ENCODE measurements around the gene PCSK9.
"Not testable (repeated sequence)": the region's sequence is repeated elsewhere in the genome, so short reads cannot be mapped to it uniquely, and the experiment has no call there.

Gene PCSK9

DNA sequence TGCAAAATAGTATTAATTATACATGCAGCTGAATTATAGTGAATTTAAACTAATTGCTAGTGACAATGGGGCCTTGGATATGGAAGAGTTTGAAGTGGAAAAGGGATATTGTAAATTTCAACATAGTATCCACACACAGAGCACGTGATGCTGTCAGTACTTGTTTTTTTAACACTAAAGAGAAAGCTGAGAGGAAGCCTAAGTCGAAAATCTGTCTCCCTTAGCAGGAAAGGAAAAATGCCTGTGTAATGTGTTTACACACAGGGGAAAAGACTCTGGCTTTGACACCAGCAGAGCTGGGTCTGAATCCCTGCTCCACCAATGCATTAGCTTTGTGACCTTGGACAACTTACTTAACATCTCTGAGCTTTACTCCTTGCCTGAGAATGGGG lies 42.6 kb downstream of the PCSK9 start:
- no peak for DNase-seq

DNA sequence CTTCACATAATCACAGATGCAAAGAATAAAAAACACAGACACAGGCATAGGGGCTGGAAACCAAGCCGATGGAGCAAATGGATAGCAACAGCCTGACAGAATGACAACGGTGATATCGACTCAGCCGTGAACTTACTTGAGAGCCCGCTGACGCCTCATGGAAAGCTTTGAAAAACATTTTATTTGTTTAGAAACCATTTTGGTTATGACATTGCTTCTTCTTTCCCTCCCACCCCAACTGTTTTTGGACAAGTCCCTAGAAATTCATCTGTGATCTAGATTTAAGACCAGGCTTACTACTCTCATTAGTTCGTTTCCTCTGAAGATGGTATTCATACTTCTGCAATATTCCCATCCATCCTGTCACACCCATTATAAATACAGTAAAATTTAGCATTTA lies 44.9 kb downstream of the PCSK9 start:
- DNase-seq = no peak

DNA sequence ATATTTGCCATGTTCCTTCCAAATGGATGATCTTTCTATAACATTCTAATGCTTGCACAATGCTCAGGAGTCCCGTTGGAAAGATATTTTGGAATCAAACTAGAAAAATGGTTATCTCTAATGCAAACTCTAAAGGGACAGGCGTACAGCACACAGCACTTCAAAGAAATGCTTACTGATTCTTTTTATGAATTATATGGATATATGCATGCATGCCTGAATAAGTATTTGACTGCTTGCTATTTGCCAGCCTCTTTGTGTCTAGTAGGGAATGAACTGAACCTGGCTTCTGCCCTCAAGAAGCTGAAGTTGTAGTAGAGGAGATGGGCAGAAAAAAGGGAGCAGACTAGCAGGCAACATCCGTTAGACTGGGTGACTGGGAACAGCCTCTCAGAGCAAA lies 48.1 kb downstream of the PCSK9 start:
- no peak for DNase-seq

DNA sequence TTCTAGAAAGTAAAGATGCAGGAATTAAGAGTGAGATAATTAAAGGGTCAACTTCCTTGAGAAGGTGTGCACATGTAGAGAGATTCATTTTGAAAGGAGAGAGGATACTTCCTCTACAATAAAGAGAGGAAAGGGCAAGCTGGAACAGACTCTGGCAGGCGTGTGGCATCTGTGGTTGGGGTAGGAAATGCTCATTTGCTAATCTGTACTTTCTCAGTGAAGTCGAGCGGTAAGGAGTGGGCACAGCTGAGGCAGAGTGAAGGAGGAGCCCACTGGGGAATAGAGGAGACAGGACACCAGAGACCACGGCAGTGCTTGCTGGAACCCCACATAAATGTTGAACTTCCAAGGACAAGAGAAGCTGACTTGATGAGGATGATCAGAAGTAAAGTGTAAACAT lies 49.1 kb downstream of the PCSK9 start:
- DNase-seq = no peak

DNA sequence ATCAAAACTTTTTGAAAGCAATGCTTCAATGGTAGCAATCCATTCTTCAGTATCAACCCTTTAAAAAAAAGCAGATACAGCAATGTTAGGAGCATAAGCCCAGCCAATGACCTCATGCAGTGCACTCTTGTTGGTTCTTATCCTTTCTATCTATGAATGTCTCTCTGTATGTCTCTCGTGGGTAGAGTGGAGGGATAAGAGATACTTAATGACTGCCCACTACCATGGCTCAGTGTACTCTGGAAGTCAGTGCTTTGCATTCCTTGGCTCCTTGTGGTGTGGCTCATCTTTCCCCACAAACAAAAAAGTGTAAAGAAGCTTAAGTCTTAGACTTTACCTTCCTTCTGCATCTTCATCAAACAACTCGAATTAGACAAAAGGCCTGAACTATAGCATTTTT lies 50.3 kb downstream of the PCSK9 start:
- DNase-seq = no peak

DNA sequence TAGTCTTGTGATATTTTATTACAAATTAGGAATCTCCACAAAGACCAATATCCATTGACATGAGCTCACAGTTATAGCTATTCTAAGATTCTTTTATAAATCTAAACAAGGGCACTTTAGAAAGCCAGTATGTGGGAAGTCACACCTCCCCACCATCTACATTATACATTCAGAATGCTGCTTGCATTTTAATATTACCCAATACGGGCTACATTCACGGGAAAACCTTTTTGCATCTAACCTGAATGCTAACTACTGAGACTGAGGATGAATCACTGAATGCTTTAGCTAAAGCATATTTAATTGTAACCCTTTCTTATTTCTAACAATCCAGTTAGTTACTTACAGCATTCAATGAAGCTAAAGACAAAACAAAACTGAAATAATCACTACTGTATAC lies 53.1 kb downstream of the PCSK9 start:
- DNase-seq = no peak

DNA sequence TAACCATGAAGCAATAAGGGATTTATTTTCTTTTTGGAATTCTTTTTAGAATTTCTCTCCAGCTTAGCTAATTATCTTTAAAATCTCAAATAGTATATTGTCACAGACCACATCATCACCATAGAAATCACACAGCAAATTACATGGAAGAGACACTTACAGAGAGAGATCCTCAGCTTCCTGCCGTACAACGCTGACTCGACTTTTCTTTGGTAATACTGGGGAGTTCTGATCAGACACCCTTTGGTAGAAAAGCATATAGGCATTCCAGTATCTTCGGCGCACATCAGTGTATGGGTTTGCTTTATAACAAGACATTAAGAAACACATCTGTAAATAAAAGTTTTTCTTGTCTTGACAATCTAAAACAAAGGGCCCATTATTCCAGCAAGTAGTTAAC lies 55.7 kb downstream of the PCSK9 start:
- no peak for DNase-seq

DNA sequence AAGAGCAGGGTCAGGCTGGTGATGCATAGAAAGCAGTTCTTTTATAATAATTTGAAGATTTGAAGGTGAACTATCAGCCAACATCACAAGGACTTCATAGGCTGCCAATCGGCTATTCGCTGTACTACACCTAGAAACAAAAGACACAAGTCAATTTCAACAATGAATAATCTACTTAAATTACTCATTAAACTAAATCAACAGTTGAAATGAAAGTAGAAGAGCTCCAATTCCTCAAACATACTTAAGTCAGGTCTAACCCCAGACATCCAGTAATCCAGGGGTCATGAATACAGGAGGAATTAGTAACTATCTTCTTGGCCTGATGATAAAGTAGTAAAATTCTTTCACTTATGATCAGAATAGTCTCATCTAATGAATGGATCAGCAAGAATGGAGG lies 64.5 kb downstream of the PCSK9 start:
- DNase-seq = no peak

DNA sequence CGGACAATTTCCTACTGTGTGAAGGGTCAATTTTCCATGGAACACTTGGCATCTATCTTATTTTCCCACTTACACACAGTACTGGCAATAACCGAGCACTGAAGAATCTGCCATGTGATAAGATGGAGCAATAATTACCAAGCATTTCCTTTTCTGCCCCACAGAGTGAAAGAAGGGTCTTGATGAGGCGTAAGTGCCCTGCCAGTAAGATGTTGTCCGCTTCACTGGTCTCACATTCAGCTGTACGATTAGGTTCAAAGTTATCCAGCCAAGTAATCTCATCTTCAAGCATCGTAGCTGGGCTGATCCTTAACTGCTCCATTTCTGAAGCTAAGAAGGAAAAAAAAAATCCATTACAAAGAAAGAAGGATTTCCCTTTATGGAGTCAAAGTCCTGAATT lies 67.8 kb downstream of the PCSK9 start:
- DNase-seq = no peak

DNA sequence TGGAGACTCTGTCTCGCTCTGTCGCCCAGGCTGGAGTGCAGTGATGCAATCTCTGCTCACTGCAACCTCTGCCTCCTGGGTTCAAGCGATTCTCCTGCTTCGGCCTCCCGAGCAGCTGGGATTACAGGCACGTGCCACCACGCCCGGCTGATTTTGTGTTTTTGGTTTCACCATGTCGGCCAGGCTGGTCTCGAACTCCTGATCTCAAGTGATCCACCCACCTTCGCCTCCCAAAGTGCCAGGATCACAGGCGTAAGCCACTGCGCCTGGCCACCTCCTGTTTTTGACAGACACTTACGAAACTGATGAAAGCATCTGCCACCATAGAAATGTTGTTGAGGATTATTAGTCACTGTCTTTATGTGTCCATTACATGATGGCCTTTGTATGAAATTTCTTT lies 69.7 kb downstream of the PCSK9 start:
- DNase-seq = not testable (repeated sequence)
